GM12878 (cell line): ENCODE results near the gene PYM1. TPM values are rescaled to one million over a fixed set of nuclear protein-coding genes. Genes with fewer than 3 reads are reported as not detected.

Experiments
- ATAC-seq: fragments of 200-7000 bp; cut with Tn5 transposase; 3 replicates; pipeline ENCODE4 v1.9.1; 2020; ENCODE audit warnings: mild to moderate bottlenecking, moderate library complexity
- BruUV-seq: library from RNA; stranded (reverse); fragments of 400-500 nt; replicated peaks from 2 replicates; lab custom pipeline; 2021; lab: Mats Ljungman, UMichigan
- CTCF ChIA-PET: fragments of 300-600 bp; sonication (Branson Sonifier 250); formaldehyde crosslinking; extraction: SDS; loops from one replicate; lab custom pipeline; 2021; ENCODE audit warnings: inconsistent platforms; lab: Yijun Ruan, JAX
- POLR2A ChIA-PET: fragments of 350-600 bp; formaldehyde crosslinking; extraction: SDS; loops from one replicate; lab custom pipeline; 2021; ENCODE audit warnings: inconsistent platforms; lab: Charles Lee
- RAD21 ChIA-PET: fragments of 300-600 bp; sonication (Branson Sonifier 250); formaldehyde crosslinking; loops from one replicate; lab custom pipeline; 2023; ENCODE audit warnings: antibody characterized with exemption; ENCODE audit not compliant: unreplicated experiment; lab: Charles Lee
- SMC1A ChIA-PET: fragments of 300-600 bp; sonication (Branson Sonifier 250); formaldehyde crosslinking; loops from one replicate; lab custom pipeline; 2023; ENCODE audit not compliant: unreplicated experiment, uncharacterized antibody; lab: Charles Lee
- DNase-seq: peaks from one replicate; pipeline ENCODE4 v3.0.0-alpha.2; 2011; ENCODE audit warnings: low read depth, low spot score
- FAIRE-seq: peaks from 3 replicates; lab custom pipeline; 2011; peaks lifted over from hg19 to GRCh38; lab: Jason Lieb, UNC
- H2AFZ ChIP-seq: 2 replicates; pipeline ENCODE4 v1.6.0; 2011; ENCODE audit warnings: low read depth, low read length, control low read depth; ENCODE audit not compliant: control insufficient read depth
- H3K27ac ChIP-seq: 2 replicates; pipeline ENCODE4 v1.5.1; 2011; ENCODE audit warnings: control low read depth; ENCODE audit not compliant: control insufficient read depth, insufficient read depth
- H3K27me3 ChIP-seq, 2 experiments: replicated peaks in 1 of 2; 2 replicates each; pipeline versions ENCODE4 v1.6.0 to v1.6.1; 2011; ENCODE audit warnings: low read length in 1 of 2; ENCODE audit not compliant: control insufficient read depth in 2 of 2, insufficient read depth in 2 of 2
- H3K36me3 ChIP-seq, 2 experiments: 2 replicates each; pipeline ENCODE4 v1.5.1; 2011; ENCODE audit warnings: low read length in 1 of 2; ENCODE audit not compliant: control insufficient read depth in 2 of 2, insufficient read depth in 2 of 2
- H3K4me1 ChIP-seq: 2 replicates; pipeline ENCODE4 v1.6.1; 2011; ENCODE audit warnings: mild to moderate bottlenecking, low read length, moderate library complexity, mixed read lengths; ENCODE audit not compliant: control insufficient read depth, insufficient read depth
- H3K4me2 ChIP-seq: 2 replicates; pipeline ENCODE4 v1.6.0; 2011; ENCODE audit warnings: control low read depth; ENCODE audit not compliant: control insufficient read depth, insufficient read depth
- H3K4me3 ChIP-seq: fragments of 200-600 bp; sonication (generic); 2 replicates; pipeline ENCODE4 v1.5.1; 2016
- H3K79me2 ChIP-seq: 2 replicates; pipeline ENCODE4 v1.6.0; 2011; ENCODE audit warnings: low read length; ENCODE audit not compliant: control insufficient read depth, insufficient read depth
- H3K9ac ChIP-seq: 2 replicates; pipeline ENCODE4 v1.8.0; 2011; ENCODE audit warnings: low read length, control low read depth, mixed read lengths; ENCODE audit not compliant: control insufficient read depth, insufficient read depth
- H3K9me3 ChIP-seq: replicated peaks from 3 replicates; pipeline ENCODE4 v1.5.1; 2011; ENCODE audit warnings: mild to moderate bottlenecking, low read length; ENCODE audit not compliant: control insufficient read depth, insufficient read depth
- H4K20me1 ChIP-seq: 2 replicates; pipeline ENCODE4 v1.6.0; 2011; ENCODE audit not compliant: control insufficient read depth, insufficient read depth
- ATF7 ChIP-seq: fragments of 450-650 bp; IDR thresholded peaks from 2 replicates; pipeline ENCODE4 v1.6.1; 2016; ENCODE audit warnings: low read depth, mild to moderate bottlenecking
- BMI1 ChIP-seq: fragments of 450-650 bp; IDR thresholded peaks from 2 replicates; pipeline ENCODE4 v1.6.1; 2016; ENCODE audit warnings: mild to moderate bottlenecking, moderate library complexity, borderline replicate concordance
- BRCA1 ChIP-seq: IDR thresholded peaks from 2 replicates; pipeline ENCODE4 v1.6.1; 2011; ENCODE audit warnings: low read depth, low read length, improper control_type of control experiment
- CBX3 ChIP-seq: fragments of 200-600 bp; sonication (generic); IDR thresholded peaks from 2 replicates; pipeline ENCODE4 v1.6.1; 2016; ENCODE audit warnings: low read depth, borderline replicate concordance
- CBX5 ChIP-seq: sonication (generic); IDR thresholded peaks from 2 replicates; pipeline ENCODE4 v1.6.1; 2016; ENCODE audit warnings: low read depth, moderate library complexity, mild to moderate bottlenecking, inconsistent platforms
- HDGF ChIP-seq: fragments of 450-650 bp; IDR thresholded peaks from 2 replicates; pipeline ENCODE4 v1.6.1; 2016; ENCODE audit warnings: antibody characterized with exemption
- JUNB ChIP-seq: IDR thresholded peaks from 2 replicates; pipeline ENCODE4 v1.6.1; 2016; ENCODE audit warnings: antibody characterized with exemption, mild to moderate bottlenecking
- NR2C1 ChIP-seq: fragments of 450-650 bp; IDR thresholded peaks from 2 replicates; pipeline ENCODE4 v1.6.1; 2017; ENCODE audit warnings: antibody characterized with exemption, mild to moderate bottlenecking, moderate library complexity
- POLR2AphosphoS5 ChIP-seq: IDR thresholded peaks from 2 replicates; pipeline ENCODE4 v1.6.1; 2011; ENCODE audit warnings: mild to moderate bottlenecking, low read length, inconsistent platforms
- SMARCA5 ChIP-seq: fragments of 450-650 bp; IDR thresholded peaks from 2 replicates; pipeline ENCODE4 v1.6.1; 2017; ENCODE audit warnings: mild to moderate bottlenecking
- ZNF207 ChIP-seq: fragments of 450-650 bp; IDR thresholded peaks from 2 replicates; pipeline ENCODE4 v1.6.1; 2014; ENCODE audit warnings: antibody characterized with exemption, mild to moderate bottlenecking, borderline replicate concordance
- ZSCAN29 ChIP-seq: fragments of 450-650 bp; IDR thresholded peaks from 2 replicates; pipeline ENCODE4 v1.6.1; 2017; ENCODE audit warnings: mild to moderate bottlenecking, moderate library complexity
- ZZZ3 ChIP-seq: IDR thresholded peaks from 2 replicates; pipeline ENCODE4 v1.6.1; 2011; ENCODE audit warnings: low read depth; ENCODE audit not compliant: control insufficient read depth, insufficient read length
- WGBS: methylation state at CpG from one replicate; pipeline ENCODE4 v1.1.6; 2016; ENCODE audit warnings: low lambda C conversion rate; ENCODE audit not compliant: insufficient replicate concordance, insufficient coverage; ENCODE audit errors: missing lambda C conversion rate; 5-methylcytosine and 5-hydroxymethylcytosine counted together
- in situ Hi-C: fragments of 300-500 bp; cut with MboI; formaldehyde crosslinking; loops from 9 replicates; pipeline ENCODE4 v1.14.3; 2018; ENCODE audit warnings: mixed read lengths
- intact Hi-C: fragments of 100-400 bp; cut with micrococcal nuclease; formaldehyde crosslinking; loops from one replicate; pipeline ENCODE4 v1.14.2; 2022; ENCODE audit not compliant: unreplicated experiment
- polyA plus RNA-seq, 11 experiments: library from polyadenylated mRNA; depleted of rRNA in 4 of 11; unstranded in 6 of 11; stranded (reverse) in 5 of 11; fragments of >200 nt; fragmentation: Nextera tagmentation in 4 of 11; fragmentation: Illumina TruSeq in 1 of 11; extraction: Ambion mirVana in 4 of 11; extraction: Trizol in 1 of 11; gene quantifications; 1 replicate in 1 of 11; 2 replicates in 10 of 11; pipeline versions ENCODE4 v1.2.1 to v1.2.3, GENCODE V29; 2011 to 2016; ENCODE audit warnings: inconsistent platforms in 2 of 11, missing spikeins in 2 of 11, low read depth in 1 of 11
- total RNA-seq, 4 experiments: library from RNA; depleted of rRNA in 3 of 4; stranded (reverse); fragments of >200 nt in 3 of 4; fragmentation: Illumina TruSeq in 1 of 4; extraction: Trizol in 1 of 4; gene quantifications; 2 replicates each; pipeline versions ENCODE4 v1.2.1 to v1.2.3, GENCODE V29; 2013 to 2021
- TF ChIP-seq, protein P1 (sequence below): IDR thresholded peaks from 2 replicates; pipeline ENCODE4 v1.6.1; 2011; ENCODE audit warnings: borderline replicate concordance, low read depth, mild to moderate bottlenecking, moderate library complexity, low read length; ENCODE audit not compliant: insufficient read depth, poor library complexity, severe bottlenecking
- TF ChIP-seq, protein P2 (sequence below): fragments of 450-650 bp; IDR thresholded peaks from 2 replicates; pipeline ENCODE4 v1.6.1; 2018; ENCODE audit warnings: mild to moderate bottlenecking, low read depth, moderate library complexity; ENCODE audit not compliant: partially characterized antibody

Gene PYM1
- total and polyA plus RNA-seq, 10 of the 15 experiments (the other 5 are each of a cell fraction or from before 2014, with no cell fraction given): 33.9 to 93.4 (median 55.8) TPM

DNA sequence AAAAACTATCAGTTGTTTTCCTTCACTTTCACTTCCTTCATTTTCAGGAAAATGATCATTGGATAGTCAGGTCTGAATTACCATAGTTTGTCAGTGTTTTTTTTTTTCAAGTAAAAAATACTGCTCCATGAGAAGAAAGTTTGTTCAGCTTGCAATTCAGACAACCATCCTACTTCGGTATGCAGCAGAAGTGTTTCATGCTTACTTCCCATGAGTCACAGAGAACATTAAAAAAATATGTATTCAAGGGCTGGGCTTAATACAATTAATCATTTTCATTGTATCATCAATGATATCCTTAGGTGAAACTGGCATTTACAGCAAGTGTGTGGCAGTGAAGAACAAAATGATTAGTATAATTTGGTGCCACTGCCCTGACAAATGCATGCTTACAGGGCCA is 21.6 kb downstream of the PYM1 start:
- FAIRE-seq: no peak
- Histone ChIP-seq H3K79me2 (no peaks in the 10 kb centered on the region; the same call in none of the 2 replicates), H3K9ac (no peak overlapping the region), H4K20me1 (no peaks in the 10 kb centered on the region), H2AFZ (no peak overlapping the region), H3K9me3 (no peaks in the 10 kb centered on the region), H3K27ac (no peak overlapping the region), H3K27me3 (no peaks in the 10 kb centered on the region), H3K36me3 (peaks cover 2 to 18% of the 10 kb centered on the region in 2 experiments; a peak in 3 of 4 replicates), H3K4me3 (no peak overlapping the region)
- no peak for DNase-seq
- POLR2A ChIA-PET: no interaction called here
- RAD21 ChIA-PET: no interaction called here
- ATAC-seq: no peak
- in situ Hi-C loops: no loop called here
- no TSS peak for BruUV-seq
- TF ChIP-seq BMI1: no peak
- TF ChIP-seq CBX3: no peak
- TF ChIP-seq NR2C1: no peak
- no peak for TF ChIP-seq ZZZ3
- no peak for TF ChIP-seq SMARCA5
- TF ChIP-seq ZNF207: no peak
- TF ChIP-seq, all 136 proteins: peak for 0
- intact Hi-C loops: no loop called here
- Histone ChIP-seq H3K4me1 (no peaks in the 10 kb centered on the region), H3K4me2 (no peak overlapping the region)
- SMC1A ChIA-PET: no interaction called here
- 100% methylated on average over 1 of the region's 1 CpG for WGBS
- CTCF ChIA-PET: no interaction called here

DNA sequence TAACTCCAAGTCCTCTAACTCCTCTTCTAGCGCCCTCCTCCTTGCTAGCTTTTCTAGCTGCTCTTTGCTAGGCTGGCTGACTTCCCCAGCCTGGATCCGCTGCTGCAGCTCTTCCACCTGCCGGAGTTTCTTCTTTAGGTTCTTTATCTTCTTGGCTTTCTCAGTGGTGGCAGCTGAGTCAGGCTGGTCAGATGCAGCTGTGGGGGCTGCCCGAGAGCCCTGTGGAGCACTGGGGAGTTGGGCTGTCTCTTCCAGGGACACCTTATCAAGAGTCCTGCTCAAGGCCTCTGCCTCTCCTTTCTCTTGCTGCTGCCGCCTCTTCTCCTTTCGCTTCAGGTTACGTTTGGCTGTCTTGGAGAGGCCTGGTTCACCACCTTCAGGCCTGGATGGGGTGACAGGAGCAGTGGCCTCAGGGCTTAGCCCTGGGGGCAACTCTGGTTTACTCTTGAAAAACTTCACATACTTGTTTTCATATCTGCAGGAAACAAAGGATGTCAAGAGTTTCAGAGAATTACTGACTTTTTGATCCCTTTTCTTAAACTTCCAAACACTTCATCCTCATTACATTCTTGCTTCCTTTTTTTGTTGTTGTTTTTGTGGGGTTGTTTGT is 25.7 kb downstream of the PYM1 start:
- ATAC-seq: no peak
- SMC1A ChIA-PET: interaction anchor here (0.7 kb wide), 1 partner anchor 13 kb away, joined by 3 read pairs; no protein-coding TSS in a partner anchor
- no peak overlapping the region for H3K4me2 ChIP-seq
- RAD21 ChIA-PET: no interaction called here
- no peak overlapping the region for H2AFZ ChIP-seq
- no peak overlapping the region for H3K27ac ChIP-seq
- no peak for FAIRE-seq
- no peaks in the 10 kb centered on the region; the same call in none of the 2 replicates for H3K79me2 ChIP-seq
- no peaks in the 10 kb centered on the region for H3K4me1 ChIP-seq
- POLR2A ChIA-PET: no interaction called here
- no peaks in the 10 kb centered on the region for H3K9me3 ChIP-seq
- WGBS: 82% methylated on average over 7 of the region's 7 CpGs
- no peak overlapping the region for H3K4me3 ChIP-seq
- no peaks in the 10 kb centered on the region for H3K27me3 ChIP-seq
- no peak for DNase-seq
- peaks cover 5 to 18% of the 10 kb centered on the region in 2 experiments; a peak in 3 of 4 replicates for H3K36me3 ChIP-seq
- no TSS peak for BruUV-seq
- intact Hi-C loops (no loop called here), in situ Hi-C loops (no loop called here)
- no peaks in the 10 kb centered on the region for H4K20me1 ChIP-seq
- no peak overlapping the region for H3K9ac ChIP-seq
- CTCF ChIA-PET: no interaction called here
- TF ChIP-seq JUNB (no peak), ZZZ3 (no peak), ATF7 (no peak), CBX5 (no peak), BRCA1 (no peak), ZSCAN29 (no peak), HDGF (no peak), POLR2AphosphoS5 (no peak)
- TF ChIP-seq, protein P1, sequence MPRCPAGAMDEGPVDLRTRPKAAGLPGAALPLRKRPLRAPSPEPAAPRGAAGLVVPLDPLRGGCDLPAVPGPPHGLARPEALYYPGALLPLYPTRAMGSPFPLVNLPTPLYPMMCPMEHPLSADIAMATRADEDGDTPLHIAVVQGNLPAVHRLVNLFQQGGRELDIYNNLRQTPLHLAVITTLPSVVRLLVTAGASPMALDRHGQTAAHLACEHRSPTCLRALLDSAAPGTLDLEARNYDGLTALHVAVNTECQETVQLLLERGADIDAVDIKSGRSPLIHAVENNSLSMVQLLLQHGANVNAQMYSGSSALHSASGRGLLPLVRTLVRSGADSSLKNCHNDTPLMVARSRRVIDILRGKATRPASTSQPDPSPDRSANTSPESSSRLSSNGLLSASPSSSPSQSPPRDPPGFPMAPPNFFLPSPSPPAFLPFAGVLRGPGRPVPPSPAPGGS: no peak
- TF ChIP-seq, protein P2, sequence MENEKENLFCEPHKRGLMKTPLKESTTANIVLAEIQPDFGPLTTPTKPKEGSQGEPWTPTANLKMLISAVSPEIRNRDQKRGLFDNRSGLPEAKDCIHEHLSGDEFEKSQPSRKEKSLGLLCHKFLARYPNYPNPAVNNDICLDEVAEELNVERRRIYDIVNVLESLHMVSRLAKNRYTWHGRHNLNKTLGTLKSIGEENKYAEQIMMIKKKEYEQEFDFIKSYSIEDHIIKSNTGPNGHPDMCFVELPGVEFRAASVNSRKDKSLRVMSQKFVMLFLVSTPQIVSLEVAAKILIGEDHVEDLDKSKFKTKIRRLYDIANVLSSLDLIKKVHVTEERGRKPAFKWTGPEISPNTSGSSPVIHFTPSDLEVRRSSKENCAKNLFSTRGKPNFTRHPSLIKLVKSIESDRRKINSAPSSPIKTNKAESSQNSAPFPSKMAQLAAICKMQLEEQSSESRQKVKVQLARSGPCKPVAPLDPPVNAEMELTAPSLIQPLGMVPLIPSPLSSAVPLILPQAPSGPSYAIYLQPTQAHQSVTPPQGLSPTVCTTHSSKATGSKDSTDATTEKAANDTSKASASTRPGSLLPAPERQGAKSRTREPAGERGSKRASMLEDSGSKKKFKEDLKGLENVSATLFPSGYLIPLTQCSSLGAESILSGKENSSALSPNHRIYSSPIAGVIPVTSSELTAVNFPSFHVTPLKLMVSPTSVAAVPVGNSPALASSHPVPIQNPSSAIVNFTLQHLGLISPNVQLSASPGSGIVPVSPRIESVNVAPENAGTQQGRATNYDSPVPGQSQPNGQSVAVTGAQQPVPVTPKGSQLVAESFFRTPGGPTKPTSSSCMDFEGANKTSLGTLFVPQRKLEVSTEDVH: no peak
